ENCODE measurements around the gene SORBS1. TPM values are rescaled to one million over a fixed set of nuclear protein-coding genes. Genes with fewer than 3 reads are reported as not detected.
A peak's percentile ranks its signal among the peaks of the same experiment; 100 is the strongest.

Gene SORBS1
- total and polyA plus RNA-seq, 2 of the 13 experiments (the other 11 are each of a cell fraction or from before 2014, with no cell fraction given): 16.8 to 39.8 TPM

DNA sequence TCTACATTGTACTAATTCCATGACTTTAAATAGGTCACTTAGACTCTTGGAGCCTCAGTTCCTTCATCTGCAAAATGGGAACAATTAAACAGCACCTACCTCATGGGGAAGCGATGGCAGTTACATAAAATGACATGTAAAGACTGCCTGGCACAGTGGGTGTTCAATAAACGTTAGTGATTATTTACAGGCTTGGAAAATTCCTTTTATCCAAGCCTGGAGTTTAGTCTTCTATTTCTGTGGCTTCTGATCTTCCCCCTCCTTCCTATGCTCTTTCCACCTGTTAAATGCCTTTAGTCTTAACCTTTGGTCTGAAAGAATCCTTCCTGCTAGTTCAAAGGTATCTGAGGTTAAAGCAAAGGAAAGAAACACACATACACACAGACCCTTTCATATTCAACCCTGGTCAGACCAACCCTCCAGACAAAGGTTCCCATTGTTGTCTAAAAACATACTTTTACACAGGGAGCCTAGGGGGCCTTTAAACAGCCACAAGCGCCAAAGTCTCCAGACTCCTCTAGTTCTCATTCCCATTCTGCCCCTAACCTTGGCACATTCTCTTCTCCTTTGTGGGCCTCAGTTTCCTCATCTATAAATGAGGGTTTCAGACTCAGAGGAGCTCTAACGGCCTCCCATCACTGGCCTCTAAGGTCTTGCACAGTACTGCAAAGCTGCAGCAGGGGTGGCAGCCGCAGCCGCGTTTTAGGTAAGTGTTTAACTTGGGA, 21.4 kb downstream of the SORBS1 start (continued):
- TF ChIP-seq AHDC1 (CRISPR knock-in tag; IDR thresholded peaks at IDR 0.05; ENCODE audit: borderline replicate concordance) (peak; percentile 44; the same call in 1 of the 2 replicates), SKIL (CRISPR knock-in tag; IDR thresholded peaks at IDR 0.05; ENCODE audit: borderline replicate concordance) (no peak), MTF2 (CRISPR knock-in tag; IDR thresholded peaks at IDR 0.05; ENCODE audit: borderline replicate concordance) (no peak), FOXA1 (IDR thresholded peaks at IDR 0.05) (no peak), FOXA1 (CRISPR knock-in tag; IDR thresholded peaks at IDR 0.05) (no peak; the same call in 1 of the 2 replicates), ZNF121 (CRISPR knock-in tag; IDR thresholded peaks at IDR 0.05) (no peak), DR1 (CRISPR knock-in tag; IDR thresholded peaks at IDR 0.05) (no peak), ZNF333 (CRISPR knock-in tag; IDR thresholded peaks at IDR 0.05; ENCODE audit: borderline replicate concordance) (no peak), BRCA1 (CRISPR knock-in tag; IDR thresholded peaks at IDR 0.05) (no peak), SKI (IDR thresholded peaks at IDR 0.05; ENCODE audit: partially characterized antibody) (peak; percentile 19)
- TF ChIP-seq, protein P1, sequence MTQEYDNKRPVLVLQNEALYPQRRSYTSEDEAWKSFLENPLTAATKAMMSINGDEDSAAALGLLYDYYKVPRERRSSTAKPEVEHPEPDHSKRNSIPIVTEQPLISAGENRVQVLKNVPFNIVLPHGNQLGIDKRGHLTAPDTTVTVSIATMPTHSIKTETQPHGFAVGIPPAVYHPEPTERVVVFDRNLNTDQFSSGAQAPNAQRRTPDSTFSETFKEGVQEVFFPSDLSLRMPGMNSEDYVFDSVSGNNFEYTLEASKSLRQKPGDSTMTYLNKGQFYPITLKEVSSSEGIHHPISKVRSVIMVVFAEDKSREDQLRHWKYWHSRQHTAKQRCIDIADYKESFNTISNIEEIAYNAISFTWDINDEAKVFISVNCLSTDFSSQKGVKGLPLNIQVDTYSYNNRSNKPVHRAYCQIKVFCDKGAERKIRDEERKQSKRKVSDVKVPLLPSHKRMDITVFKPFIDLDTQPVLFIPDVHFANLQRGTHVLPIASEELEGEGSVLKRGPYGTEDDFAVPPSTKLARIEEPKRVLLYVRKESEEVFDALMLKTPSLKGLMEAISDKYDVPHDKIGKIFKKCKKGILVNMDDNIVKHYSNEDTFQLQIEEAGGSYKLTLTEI (CRISPR knock-in tag; conservative IDR thresholded peaks at IDR 0.05): no peak
- TF ChIP-seq, protein P2, sequence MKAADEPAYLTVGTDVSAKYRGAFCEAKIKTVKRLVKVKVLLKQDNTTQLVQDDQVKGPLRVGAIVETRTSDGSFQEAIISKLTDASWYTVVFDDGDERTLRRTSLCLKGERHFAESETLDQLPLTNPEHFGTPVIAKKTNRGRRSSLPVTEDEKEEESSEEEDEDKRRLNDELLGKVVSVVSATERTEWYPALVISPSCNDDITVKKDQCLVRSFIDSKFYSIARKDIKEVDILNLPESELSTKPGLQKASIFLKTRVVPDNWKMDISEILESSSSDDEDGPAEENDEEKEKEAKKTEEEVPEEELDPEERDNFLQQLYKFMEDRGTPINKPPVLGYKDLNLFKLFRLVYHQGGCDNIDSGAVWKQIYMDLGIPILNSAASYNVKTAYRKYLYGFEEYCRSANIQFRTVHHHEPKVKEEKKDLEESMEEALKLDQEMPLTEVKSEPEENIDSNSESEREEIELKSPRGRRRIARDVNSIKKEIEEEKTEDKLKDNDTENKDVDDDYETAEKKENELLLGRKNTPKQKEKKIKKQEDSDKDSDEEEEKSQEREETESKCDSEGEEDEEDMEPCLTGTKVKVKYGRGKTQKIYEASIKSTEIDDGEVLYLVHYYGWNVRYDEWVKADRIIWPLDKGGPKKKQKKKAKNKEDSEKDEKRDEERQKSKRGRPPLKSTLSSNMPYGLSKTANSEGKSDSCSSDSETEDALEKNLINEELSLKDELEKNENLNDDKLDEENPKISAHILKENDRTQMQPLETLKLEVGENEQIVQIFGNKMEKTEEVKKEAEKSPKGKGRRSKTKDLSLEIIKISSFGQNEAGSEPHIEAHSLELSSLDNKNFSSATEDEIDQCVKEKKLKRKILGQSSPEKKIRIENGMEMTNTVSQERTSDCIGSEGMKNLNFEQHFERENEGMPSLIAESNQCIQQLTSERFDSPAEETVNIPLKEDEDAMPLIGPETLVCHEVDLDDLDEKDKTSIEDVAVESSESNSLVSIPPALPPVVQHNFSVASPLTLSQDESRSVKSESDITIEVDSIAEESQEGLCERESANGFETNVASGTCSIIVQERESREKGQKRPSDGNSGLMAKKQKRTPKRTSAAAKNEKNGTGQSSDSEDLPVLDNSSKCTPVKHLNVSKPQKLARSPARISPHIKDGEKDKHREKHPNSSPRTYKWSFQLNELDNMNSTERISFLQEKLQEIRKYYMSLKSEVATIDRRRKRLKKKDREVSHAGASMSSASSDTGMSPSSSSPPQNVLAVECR (CRISPR knock-in tag; IDR thresholded peaks at IDR 0.05; ENCODE audit: borderline replicate concordance): no peak
